SHP77 treated with DMSO at 0.1 percent for 48 hours (cell line): ENCODE results near the gene SPINK14.

Experiments
- DNase-seq: peaks from one replicate; lab custom pipeline; 2025; lab: John Stamatoyannopoulos, UW

The SPINK14 gene

GRCh38 chr5:148168246-148168645, at the start of gene SPINK14:
Gene SPINK14, plus strand, starts transcription at chr5:148168546. Its CDS starts 1,187 bp downstream, at chr5:148169733.
- DNase-seq, result no peak

- no peak for DNase-seq
These were observed 48.0 kb upstream of the SPINK14 start for GRCh38 chr5:148120317-148120716.

DNA sequence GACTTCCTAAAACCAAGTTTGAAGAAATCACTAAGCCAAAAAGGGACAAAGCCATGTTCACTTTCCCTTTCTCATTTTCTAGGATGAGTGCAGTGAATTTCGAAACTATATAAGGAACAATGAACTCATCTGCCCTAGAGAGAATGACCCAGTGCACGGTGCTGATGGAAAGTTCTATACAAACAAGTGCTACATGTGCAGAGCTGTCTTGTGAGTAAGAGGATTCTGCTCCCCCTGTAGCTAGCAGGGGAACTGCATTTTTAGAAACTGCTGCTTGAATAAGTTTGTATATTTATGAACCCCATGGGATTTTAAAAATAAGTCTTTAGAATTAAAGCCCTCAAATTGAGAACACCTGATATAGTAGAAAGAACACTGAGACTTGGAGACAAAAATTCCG, 42.7 kb upstream of the SPINK14 start:
- DNase-seq, result no peak

- no peak for DNase-seq
These were observed 33.0 kb upstream of the SPINK14 start for GRCh38 chr5:148135091-148136048.

DNA sequence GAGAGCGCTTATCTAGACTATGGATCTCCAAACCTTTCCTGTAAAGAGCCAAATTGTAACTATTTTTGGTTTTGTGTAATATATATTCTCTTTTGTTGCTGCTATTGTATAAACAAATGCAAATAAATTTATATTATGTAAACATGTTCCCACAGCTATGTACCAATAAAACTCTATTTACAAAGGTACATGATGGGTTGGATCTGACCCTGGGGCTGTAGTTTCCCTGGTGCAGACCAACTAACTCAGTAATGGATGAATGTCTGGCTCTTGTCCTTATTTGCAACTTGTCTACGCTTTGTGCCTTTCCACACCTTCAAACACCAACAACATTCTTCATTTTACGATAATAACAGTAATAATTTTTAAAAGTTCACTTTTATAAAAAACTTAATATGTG, 27.5 kb upstream of the SPINK14 start:
- DNase-seq, result no peak

GRCh38 chr5:148141645-148142044, 26.7 kb upstream of the SPINK14 start:
- no peak for DNase-seq

DNA sequence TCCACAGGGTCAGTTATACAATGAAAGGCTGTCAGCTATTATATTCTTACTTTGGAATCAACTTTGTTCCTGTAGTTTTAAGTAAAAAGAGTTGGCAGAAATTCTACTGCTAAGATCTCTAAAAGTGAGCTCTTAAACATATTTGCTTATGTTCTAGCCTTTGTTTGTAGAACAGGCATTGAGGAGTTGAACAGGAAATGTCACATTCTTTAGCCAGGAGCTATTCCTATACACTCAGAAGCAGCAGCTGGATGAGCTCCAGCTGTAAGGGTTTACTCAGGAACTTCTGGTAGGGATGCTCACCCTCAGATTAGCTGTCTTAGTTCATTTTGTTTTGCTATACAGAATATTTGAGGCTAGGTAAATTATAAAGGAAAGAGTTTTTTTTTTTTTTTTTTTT, 22.4 kb upstream of the SPINK14 start:
- no peak for DNase-seq

DNA sequence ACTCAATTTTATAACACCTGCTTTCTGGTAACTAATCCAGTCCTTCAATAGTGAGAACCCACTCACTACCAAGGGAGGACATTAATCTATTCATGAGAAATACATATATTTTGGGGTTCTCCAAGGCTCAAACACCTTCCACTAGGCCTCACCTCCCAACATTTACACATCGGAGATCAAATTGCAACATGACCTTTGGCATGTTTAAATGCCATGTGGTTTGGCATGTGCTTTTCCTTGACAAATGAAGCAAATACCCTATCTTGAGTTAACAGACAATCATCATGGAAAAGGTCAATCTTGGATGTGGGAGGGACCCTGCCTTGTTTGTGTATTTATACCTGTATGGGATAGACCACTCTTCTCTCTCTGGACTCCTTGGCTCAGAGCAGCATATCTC, 21.9 kb upstream of the SPINK14 start:
- no peak for DNase-seq

DNA sequence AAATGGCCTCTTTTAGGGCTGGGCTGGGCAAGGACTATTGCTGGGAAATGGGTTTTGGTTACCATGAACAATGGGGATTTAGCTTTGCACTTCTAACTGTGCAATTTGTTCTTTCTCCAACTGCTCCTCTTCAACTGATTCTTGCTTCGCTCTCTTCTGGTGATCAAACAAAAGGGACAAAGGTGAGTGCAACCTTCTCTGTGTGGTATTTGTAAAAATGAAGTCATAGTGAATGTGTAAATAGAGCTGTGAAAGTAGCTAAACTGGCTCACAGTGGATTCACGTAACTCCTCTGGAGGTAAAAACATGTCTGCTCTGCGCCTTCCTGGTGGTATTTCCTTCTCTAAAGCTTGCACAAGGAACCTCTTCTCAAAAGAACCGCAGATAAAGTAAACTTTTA, 20.9 kb upstream of the SPINK14 start:
- no peak for DNase-seq

GRCh38 chr5:148151872-148152271, 16.5 kb upstream of the SPINK14 start:
- DNase-seq, result no peak

GRCh38 chr5:148152781-148153180, 15.6 kb upstream of the SPINK14 start:
- no peak for DNase-seq

DNA sequence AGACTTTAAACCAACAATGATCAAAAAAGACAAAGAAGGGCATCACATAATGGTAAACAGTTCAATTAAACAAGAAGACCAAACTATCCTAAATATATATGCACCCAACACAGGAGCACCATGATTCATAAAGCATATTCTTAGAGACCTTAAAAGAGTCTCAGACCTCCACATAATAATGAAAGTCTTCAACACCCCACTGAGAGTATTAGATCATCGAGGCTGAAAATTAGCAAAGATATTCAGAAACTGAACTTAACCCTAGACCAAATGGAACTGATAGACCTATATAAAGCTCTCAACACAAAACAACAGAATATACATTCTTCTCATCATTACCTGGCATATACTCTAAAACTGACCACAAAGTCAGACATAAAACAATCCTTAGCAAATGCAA, 11.7 kb upstream of the SPINK14 start:
- DNase-seq, result no peak

DNA sequence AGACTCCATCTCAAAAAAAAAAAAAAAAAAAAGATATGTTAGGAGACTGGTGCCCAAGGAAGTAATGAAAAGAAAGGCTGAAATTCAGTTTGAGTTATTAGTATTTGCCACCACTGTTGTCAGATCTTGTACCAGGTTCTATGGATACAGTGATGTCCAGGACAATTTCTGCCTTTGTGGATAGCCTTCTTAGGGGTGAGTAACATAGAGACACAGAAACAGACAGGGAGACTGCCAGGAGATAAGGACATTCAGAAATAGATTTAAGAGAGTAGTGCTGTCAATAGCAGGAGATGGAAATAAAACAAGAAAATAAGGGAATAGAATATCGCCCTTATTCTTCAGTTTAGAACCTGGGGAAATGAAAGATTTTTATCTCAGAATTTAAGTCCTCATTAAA, 6.3 kb upstream of the SPINK14 start:
- DNase-seq, result no peak

DNA sequence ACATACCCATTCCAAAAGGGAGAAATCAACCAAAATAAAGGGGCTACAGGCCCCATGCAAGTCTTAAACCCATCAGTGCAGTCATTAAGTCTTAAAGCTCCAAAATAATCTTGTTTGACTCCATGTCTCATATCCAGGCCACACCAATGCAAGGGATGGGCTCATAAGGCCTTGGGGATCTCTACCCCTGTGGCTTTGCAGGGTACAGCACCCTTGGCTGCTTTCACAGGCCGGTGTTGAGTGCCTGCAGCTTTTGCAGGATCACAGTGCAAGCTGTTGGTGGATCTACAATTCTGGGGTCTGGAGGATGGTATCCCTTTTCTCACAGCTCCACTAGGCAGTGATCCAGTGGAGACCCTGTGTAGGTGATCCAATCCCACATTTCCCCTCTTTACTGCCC, 5.0 kb upstream of the SPINK14 start:
- no peak for DNase-seq

- no peak for DNase-seq
These were observed 1.6 kb upstream of the SPINK14 start for GRCh38 chr5:148166550-148167283.

- no peak for DNase-seq
These were observed 4.0 kb downstream of the SPINK14 start for GRCh38 chr5:148172377-148172776.

DNA sequence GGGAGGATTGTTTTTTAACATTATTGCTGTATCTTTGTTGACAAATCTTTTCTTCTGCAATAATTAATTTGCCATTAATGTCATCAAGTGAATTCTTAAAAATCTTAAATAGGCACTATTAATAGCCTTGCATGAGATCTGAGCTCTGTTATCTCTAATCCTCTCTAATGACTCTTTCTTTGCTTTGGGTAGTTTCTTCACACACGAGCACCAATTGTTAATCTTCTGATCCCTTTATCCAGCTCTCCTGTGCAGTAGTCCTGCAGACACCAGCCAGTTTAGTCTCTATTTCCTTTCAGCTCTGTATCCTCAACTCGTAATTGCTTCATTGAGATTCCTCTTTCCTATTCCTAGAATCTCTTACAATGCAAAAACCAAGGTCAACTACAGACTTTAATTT, 8.1 kb downstream of the SPINK14 start:
- DNase-seq, result no peak

- DNase-seq, result no peak
These were observed 8.9 kb downstream of the SPINK14 start for GRCh38 chr5:148177207-148177606.

- no peak for DNase-seq
These were observed 11.0 kb downstream of the SPINK14 start for GRCh38 chr5:148179234-148179824.

GRCh38 chr5:148186248-148187003, 18.1 kb downstream of the SPINK14 start:
- DNase-seq, result no peak

- DNase-seq, result no peak
These were observed 22.7 kb downstream of the SPINK14 start for GRCh38 chr5:148191010-148191409.

- DNase-seq, result no peak
These were observed 24.9 kb downstream of the SPINK14 start for GRCh38 chr5:148193202-148193601.
